ENCODE results near the gene BACE1.

DNA sequence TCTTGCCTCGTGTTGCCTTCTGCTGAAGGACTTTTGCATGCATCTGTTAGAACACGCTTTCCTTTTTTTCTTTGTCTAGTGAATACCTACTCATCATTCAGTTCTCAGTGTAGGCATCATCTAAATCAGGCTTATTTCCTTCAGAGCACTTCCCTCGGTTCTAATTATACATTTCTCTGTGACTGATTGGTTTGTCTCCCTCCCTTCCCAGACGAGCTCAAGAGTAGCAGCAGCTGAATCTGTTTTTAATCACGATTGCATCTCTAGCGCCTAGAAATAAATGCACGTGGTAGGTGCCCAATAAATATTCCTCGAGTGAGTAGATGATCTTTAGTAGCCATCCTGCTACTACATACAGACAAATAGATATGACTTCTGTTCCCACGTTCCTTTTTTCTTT, 17.9 kb upstream of the BACE1 start:
- no peak for TF ChIP-seq EZH2phosphoT487 (IDR thresholded peaks at IDR 0.05; ENCODE audit: insufficient read depth, low read depth)
- no peak for TF ChIP-seq EZH2 (IDR thresholded peaks at IDR 0.05; ENCODE audit: insufficient read depth, poor library complexity, severe bottlenecking)
